H4 (cell line): ENCODE results near the gene IGFL4. TPM values are rescaled to one million over a fixed set of nuclear protein-coding genes. Genes with fewer than 3 reads are reported as not detected.

ENCODE experiments used
- DNase-seq: peaks from one replicate; pipeline ENCODE4 v3.0.0-alpha.2; 2015; ENCODE audit warnings: low spot score
- total RNA-seq: library from RNA; depleted of rRNA; stranded (reverse); fragments of >200 nt; shearing (Covaris generic); gene quantifications from 2 replicates; pipeline ENCODE4 v1.2.3, GENCODE V29; 2014

The IGFL4 gene
- total RNA-seq, 1 experiment from 2014 or later: not detected

DNA sequence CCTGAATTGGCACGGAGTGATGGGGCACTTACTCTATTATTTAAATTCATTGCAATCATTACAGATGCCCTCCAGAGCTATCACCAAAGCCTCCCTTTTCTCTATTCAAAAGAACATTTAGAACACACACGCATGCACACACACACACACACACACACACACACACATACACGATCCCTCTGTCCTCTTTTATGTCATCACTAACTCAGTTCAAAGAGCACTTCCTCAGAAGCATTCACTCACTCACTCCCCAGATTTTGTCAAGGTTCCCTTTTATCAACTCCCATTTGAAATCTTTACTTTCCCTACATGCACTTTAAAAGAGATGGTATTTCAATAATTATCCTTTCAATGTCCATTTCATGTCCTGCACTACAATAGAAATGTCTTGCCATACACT lies 22.4 kb upstream of the IGFL4 start:
- DNase-seq: no peak

DNA sequence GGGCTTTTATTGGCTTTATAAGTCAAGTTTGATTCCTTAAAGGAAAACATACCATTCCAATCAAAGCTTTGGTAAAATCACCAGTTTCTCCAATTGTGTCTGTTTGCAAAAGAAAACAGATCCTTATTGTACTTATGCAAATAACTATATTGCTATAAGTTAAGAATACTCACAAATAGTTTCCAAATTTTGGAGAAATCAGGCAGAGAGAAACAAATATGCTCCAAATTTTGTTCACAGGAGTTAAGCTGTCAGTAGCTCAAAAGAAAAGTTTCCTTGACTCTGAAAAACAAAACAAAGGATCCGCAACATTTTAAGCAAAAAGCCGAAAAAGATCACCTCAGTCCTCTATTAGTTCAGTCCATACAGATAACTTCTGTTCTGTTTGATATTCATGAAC lies 19.2 kb upstream of the IGFL4 start:
- no peak for DNase-seq

DNA sequence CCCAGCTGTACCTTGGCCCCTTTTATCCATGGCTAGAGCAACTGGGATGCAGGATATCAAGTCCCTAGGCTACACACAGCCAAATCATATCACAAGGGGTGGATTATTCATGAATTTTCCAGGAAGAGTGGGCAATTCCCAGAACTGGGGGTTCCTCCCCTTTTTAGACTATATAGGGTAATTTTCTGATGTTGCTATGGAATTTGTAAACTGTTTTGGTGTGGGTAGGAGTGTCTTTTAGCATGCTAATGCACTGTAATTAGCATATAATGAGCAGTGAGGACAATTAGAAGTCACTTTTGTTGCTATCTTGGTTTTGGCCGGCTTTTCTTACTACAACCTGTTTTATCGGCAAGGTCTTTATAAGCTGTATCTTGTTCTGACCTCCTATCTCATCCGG lies 18.0 kb upstream of the IGFL4 start:
- no peak for DNase-seq

DNA sequence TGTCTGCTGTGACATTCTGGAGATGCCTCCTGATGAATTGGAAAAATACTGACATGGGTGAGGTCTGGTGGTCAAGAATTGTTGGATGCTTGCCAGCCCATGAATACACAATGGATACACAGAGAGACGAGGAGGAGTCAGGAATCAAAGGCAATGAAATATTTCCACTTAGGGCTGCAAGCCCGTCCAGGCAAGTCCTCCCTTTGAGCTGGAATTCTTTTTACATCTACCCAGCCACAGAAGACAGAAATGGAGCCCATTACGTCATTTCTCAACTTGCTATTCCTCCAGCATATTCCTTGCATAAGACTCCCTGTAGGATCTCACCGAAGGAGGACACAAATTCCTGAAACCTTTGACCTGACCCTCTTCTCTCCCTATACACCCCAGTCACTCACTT lies 15.7 kb upstream of the IGFL4 start:
- DNase-seq: no peak

DNA sequence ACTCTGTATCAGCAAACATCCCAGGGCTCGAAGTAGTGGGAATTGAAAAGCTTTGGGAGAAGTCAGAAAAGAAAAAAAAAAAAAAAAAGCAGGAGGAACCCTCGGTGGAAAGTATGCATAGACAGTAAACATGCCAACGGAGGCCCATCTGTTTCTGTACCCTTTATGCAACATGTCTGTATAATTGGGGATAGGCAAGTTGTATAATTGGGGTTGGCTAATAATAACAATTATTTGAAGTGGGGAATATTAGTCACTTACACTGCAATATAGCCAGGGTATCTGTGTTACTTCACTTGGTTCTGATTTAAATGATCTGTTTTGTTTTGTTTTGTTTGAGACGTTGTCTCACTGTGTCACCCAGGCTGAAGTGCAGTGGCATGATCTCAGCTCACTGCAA lies 12.1 kb upstream of the IGFL4 start:
- no peak for DNase-seq

DNA sequence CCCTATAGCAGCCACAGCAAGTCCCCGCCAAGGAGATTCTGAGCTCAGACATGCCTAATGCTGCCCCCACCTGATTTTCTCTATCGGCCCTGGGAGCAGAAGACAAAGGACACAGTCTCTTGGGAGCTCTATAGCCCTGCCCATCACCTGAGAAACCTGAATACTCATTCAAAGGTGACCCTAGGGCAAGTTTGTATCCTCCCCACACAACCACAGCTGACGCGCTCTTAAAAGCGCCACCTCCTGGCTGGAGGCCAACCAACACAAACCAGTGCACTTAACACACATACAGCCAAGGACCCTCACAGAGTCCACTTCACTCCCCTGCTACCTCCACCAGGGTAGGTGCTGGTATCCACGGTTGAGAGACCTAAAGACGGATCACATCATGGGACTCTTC lies 8.8 kb upstream of the IGFL4 start:
- no peak for DNase-seq

DNA sequence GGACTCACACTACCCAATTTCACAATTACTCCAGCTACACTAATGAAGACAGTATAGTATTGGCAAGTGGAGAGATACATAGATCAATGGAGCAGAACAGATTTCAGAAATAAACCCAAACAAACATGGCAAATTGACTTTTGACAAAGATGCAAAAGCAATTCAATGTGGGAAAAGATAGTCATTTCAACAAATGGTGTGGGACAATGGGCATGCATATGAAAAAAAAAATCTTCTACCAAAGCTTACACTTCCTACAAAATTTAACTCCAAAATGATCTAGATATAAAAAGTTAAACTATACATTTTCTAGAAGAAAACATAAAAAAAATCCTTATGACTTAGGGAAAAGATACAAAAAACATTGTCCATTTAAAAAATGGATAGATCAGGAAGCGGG lies 2.7 kb upstream of the IGFL4 start:
- DNase-seq: no peak

DNA sequence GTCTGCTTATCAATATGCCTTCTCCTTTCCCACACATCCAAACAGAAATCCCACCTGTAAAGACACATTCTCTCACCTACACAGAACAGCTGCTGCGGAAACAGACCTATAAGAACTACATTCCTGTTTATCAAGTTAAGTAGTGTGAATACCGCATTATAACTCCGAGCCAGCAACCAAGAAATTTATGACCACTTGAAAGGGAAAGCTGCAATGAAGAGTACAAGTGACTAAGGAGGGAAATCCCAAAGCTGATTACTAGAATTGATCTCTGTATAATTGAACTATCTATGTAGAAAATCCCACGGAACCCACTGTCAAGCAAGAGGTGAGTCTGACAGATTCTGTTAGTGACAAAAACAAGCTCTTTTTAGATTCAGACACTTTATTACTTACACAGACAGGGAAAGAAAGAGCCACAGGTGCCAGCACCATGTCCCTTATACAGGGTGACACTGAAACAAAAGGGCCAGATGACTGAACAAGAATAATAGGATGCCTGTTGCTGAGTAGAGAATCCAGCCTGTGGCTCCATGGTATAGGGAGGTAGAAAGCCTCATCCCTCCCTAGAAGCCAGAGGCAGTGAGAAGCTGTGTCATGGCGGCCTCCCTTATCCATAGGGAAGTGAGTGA lies 1.6 kb upstream of the IGFL4 start:
- DNase-seq: no peak

DNA sequence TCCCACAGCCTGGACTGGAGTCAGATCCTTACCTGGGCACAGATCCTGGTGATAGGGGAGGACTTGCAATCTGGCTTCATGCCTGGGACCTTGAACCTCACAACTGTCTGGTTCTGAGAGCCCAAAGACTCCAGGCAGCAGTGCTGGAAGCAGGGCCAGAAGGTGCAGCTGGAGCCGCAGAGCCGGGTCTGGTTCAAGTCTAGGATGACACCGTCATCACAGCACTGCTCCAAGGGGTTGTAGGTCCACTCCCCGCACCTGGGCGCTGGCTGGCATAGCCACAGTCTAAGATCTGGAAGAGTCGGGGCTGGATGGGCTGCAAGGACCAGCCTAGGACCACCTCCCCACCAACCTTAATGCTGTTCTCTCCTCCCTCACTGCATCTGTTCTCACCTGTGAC lies 677 bp downstream of the IGFL4 start:
- no peak for DNase-seq

DNA sequence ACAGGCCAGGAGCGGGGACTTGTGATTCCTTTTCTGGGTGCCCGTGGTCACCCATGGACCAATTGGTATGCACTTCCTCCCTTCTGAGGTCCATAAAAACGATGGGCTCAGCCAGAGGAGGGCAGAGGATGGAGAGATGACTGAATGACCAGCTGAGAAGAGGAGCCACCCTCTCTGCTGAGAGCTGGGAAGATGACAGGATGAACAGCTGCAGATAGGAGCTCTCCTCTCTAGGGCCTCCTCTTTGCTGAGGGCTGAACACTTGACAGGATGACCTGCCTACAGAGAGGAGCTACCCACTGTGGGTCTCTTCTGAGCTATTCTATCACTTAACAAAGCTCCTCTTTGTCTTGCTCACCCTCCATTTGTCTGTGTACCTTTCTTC lies 4.1 kb downstream of the IGFL4 start:
- DNase-seq: no peak

DNA sequence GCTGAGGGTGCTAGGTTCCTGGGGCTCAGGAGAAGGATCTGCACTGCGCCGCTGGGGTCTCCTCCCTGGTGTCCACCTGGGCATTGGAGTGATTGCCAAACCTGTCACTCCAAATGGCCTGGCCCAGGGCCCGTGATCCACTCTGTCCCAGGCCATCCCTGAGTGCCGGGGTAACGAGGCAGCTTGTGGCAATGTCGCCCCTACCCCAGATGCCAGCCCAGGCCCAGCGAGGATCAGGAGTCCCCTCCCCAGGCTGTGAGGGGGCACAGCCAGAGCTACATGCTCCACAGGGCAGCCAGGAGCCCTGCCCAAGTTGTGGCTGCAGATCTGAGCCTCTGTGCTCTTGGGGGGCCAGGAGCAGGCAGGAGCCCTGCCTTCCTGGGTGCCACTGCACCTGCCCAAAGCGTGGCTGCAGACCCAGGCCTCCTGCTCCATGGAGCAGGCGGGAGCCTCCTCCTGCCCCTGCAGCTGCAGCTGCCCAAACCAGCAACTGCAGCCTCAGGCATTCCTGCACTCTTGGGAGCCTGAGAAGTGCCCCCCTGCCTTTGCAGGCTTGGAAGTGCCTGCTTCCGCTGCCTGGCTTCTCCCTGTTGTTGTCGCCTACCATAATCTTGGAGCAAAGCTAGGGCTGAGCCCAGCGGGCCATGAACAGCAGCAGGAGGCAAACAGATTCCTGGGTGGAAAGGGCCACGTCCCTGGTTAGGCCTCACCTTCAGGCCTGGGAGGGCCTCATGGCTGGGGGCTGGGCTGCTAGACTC lies 4.6 kb downstream of the IGFL4 start:
- DNase-seq: no peak

DNA sequence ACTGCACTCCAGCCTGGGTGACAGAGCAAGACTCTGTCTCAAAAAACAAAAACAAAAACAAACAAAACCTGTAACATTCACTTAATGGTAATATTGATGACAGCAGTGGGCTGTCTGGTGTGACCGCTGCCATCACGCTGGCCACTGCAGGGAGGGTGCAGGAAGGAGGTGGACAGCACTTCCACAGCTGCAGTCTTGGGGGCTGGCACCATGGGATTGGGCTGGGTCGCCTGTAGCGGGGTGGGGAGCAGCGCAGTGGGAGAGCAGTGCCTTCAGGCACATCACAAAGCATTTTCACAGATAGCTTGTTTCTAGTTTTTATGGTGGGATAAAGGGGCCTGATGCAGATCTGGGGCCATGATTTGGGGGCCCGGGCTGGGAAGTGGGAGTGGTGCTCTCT lies 5.3 kb downstream of the IGFL4 start:
- DNase-seq: no peak

DNA sequence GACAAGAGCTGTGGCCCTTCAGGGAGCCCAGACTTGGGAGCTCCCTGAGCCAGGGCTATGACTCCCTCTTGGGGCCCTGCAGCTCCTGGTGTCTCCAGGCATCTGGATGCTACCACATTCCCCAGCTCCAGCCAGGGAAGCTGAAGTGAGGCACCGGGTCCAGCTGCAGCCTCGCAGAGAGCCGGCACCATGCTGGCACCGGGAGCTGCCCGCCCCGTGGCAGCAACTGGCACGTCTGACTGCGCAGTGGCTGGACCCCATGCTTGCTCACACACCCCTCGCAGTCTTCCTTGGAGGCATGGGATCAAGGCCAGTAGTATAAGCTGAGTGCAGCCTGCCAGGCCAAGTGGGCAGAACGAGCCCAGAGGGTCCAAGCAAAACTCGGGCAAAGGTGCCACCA lies 7.4 kb downstream of the IGFL4 start:
- no peak for DNase-seq

DNA sequence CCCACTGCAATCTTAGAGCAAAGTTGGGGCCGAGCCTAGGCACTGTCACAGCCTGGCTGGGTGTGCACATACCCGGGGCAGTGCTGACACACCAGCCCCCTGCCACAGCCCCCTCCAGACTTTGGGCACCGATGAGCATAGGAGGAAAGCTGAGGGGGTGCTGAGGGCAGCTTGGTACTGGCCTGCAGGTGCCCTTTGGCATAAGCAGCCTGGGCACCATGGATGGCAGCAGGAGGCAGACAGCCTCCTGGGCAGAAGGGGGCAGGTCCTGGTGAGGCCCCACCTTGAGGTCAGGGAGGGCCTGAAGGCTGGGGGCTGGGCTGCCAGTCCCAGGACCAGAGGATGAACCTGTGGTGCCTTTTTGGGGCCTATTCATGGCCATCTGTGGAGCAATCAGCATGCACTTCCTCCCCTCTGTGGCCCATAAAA lies 8.2 kb downstream of the IGFL4 start:
- no peak for DNase-seq

DNA sequence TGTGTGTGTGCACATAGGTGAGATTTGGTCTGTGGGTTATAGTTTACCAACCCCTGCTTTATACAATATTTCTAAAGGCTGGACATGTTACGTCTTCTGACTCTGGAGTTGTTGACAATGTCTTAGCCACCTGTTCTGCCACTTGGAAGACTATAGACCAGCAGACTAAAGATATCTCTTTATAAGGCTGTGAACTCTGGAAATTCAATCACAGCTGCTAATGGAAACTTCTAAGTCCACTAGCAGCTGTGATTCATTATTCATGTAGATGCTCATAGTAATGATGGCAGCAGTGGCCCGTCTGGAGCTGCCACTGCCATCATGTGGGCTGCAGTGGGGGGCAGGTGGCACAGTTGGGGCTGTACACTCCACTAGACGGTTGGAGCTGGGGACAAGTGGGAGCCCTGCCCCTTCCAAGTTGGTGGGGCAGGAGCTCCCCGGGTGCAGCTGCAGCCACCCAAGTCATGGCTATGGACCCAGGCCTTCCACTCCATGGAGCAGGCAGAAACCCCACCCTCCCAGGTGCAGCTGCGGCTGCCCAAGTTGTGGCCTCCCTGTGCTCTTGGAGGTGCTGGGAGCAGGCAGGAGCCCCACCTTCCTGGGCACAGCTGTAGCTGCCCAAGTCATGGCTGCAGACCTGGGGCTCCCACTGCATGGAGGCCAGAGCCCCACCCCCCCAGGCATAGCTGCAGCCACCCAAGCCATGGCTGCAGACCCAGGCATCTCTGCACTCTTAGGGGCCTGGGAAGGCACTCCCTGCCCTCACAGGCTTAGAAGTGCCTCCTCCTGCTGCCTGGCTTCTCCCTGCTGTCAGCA lies 8.8 kb downstream of the IGFL4 start:
- DNase-seq: no peak

DNA sequence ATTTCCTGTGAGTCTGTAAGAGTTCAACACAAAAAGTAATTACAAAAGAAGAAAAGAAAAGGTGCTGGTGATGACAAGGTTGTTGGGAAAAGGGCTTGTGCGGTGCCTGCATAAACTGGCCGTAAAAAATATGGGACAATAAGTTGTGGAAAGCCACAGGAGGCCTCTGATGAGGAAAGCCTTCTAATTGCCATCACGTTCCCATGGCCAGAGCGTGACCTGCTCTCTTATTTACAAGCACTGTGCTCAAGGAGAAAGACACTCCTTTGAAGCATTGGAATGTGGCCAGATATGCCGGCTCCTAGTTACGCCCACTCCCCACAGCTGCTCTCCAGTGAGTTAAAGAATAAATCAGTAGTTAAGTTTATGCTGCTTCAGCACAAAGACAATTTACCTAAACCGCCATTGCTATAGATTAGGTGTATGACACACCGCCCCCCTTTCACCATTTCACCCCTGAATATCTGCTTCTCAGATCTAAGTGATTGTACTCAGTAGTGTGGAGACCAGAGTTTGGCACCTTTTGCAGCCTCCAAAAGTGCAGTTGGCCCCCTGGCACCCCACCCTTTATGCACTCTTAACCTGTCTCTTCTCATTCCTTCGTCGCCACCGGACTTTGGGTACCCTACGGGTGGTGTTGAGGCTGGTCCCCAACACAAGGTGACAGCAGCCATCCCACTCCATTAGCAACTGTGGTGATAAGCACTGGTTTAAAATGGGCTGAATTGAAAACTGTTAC lies 9.8 kb downstream of the IGFL4 start:
- no peak for DNase-seq

DNA sequence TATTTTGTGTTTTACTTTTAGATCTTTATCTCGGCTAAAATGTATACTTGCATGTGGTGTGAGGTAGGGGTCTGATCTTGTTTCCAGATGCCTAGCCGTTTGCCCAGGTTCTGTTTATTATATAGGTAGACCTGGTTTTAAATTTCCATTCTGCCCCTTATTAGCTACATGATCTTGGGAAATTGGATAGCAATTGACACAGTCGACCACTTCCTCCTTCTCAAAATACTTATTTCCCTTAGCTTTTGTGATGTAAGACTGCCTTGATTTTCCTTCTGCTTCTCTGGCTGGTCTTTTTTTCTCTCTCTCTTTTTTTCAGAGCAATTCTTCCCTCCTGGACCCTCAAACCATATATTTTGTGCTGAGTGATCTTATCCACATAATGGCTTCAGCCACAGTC lies 15.0 kb downstream of the IGFL4 start:
- no peak for DNase-seq

DNA sequence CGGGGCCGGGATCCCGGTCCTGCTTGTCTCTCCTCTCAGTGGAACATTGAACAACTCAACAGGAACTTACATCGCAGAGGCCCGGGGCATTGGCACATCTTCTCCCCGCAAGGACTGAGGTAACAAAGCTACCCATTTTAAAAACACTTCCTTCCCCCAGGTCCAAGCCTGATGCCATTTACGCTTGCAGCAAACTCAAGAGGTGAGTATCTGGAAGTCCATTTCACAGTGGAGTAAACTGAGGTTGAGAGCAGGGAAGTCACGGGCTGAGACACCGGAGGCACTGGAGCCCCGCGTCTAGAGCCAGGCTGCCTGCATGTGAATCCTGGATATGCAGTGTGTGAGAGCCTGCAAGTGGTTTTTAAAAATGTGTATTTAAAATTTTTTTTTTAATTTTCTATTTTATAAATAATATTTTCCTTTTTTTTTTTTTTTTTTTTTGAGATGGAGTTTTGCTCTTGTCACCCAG lies 17.5 kb downstream of the IGFL4 start:
- no peak for DNase-seq

DNA sequence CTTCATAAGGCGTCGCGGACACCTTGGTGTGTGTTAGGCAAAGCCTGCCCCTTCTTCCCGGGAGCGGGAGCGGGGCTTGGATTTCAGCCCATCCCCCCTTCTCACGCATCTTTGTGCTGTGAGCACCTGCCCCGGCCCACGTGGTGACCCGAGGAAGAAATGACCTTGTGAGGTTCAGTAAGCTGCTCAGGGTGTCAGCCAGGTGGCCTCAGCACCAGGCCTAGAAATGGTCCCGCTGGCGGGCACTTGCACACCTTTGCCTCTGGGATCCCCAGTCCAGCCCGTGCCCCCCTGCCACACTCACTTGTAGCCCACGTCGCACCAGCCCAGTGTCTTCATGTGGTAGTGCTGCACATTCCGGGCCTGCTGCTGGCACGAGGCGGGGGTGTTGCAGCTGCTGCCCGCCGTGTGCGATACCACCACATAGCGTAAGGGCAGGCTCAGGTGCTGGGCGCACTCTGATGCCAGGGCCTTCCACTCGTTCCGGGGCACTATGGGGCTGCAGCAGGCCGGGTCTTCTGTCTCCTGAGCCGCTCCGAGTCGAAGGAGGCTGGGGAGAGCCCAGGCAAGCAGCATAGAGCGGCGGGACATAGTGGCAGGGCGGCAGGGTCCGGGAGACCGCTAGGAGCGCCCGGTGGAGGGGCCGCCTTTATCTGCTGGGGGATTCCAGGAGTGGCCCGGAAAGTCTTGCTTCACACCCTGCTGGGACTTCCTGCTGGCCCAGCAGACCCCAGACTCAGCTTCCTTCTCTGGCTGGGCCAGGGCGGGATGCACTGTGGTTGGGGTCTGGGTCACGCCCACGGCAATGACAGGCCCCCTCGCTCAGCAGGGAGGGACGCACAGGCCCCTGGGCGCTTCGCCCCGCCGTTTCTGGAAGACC lies 18.1 kb downstream of the IGFL4 start, which contains the start of gene PGLYRP1:
PGLYRP1 (minus strand) TSS at position 623 of the 880 bp plus-strand sequence; CDS start at position 591, 32 bp downstream.
- DNase-seq: no peak

DNA sequence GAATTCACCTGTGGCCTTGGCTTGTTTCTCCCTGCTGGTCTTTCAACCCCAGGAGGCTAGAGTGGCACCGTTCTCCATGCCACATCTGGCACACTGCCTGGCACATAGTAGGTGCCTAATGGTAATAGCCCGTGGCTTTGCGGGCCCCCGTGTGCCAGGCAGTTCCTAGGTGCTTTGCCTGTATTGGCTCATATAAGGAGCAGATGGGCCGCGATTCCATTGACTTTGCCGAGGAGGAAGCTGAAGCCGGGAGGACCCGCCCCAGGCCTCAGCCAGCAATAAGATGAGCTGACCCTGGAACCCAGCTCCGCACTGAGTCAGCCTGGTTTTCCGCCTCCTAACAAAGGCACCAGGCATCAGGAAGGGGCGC lies 18.8 kb downstream of the IGFL4 start:
- DNase-seq: no peak

DNA sequence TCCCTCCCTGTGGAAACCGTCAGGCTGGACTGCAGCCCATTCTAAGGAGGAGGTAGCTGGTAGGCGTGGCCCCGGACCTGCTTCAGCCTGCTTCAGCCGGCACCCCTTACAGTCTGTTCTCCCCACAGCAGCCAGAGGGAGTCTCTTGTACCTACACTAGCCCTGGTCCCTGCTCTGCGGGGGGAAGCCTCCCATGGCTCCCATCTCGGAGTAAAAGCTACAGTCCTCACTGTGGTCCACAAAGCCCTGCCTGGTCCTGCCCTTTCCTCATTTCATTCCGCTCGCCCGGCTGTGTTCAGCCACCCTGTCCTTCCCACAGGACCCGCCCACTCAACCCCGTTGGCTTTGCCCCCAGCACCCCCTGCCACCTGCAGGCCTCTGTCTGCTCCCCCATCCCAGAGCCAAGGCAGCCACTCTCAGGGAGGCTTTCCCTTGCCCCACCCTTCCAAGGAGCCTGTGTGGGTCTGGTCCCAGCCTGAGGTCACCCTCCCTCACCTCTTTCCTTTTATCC lies 19.2 kb downstream of the IGFL4 start:
- DNase-seq: no peak
